ENCODE data around the gene ZBED6. TPM values are rescaled to one million over a fixed set of nuclear protein-coding genes. Genes with fewer than 3 reads are reported as not detected.
A peak's percentile ranks its signal among the peaks of the same experiment; 100 is the strongest.
"Not testable (repeated sequence)": the region's sequence is repeated elsewhere in the genome, so short reads cannot be mapped to it uniquely, and the experiment has no call there.

The ZBED6 gene
- polyA plus RNA-seq (2013, experiment 1 of 2) = 18.9 TPM
- polyA plus RNA-seq (2013, experiment 2 of 2) = 18.6 TPM

- Histone ChIP-seq H3K79me1 (replicated peaks; ENCODE audit: low read length, poor library complexity, severe bottlenecking) (no peaks in the 10 kb centered on the region), H3K14ac (ENCODE audit: low read length in 2 of 2) (peak within 1 kb of the TSS in 1 of 2 experiments; percentile 70), H2BK15ac (ENCODE audit: low read depth, poor library complexity, severe bottlenecking) (peak within 1 kb of the TSS; percentile 93), H2BK120ac (ENCODE audit: low read depth, low read length) (peak within 1 kb of the TSS; percentile 97), H3K4me2 (ENCODE audit: low read length, poor library complexity, severe bottlenecking) (peak within 1 kb of the TSS; percentile 78), H3K18ac (ENCODE audit: low read depth in 1 of 2, low read length in 2 of 2) (peak within 1 kb of the TSS; percentile 75 to 86), H4K8ac (ENCODE audit: low read length) (peak within 1 kb of the TSS; percentile 87), H2AFZ (ENCODE audit: low read depth, low read length) (no peak within 1 kb of the TSS), H2BK5ac (ENCODE audit: low read depth, low read length, poor library complexity, severe bottlenecking) (peak within 1 kb of the TSS; percentile 94), H3K9ac (ENCODE audit: low read length) (peak within 1 kb of the TSS; percentile 96), H3K4me1 (ENCODE audit: control insufficient read depth, insufficient read depth, low read depth, low read length) (peaks cover 2% of the 10 kb centered on the region), H3K4me3 (ENCODE audit: insufficient read depth in 1 of 2, low read depth in 1 of 2, low read length in 2 of 2) (peak within 1 kb of the TSS; percentile 70 to 96), H2BK12ac (ENCODE audit: low read length in 2 of 2) (peak within 1 kb of the TSS in 1 of 2 experiments; percentile 24), H2AK5ac (ENCODE audit: low read length, severe bottlenecking) (peak within 1 kb of the TSS; percentile 74), H3K36me3 (ENCODE audit: control insufficient read depth in 1 of 2, insufficient read depth in 2 of 2, low read depth in 1 of 2, low read length in 2 of 2) (peaks cover 7 to 27% of the 10 kb centered on the region in 2 experiments), H3K27ac (ENCODE audit: low read length, poor library complexity, severe bottlenecking) (peak within 1 kb of the TSS; percentile 97), H3K9me3 (ENCODE audit: control insufficient read depth, low read length) (peaks cover 4% of the 10 kb centered on the region), H3K4ac (ENCODE audit: low read depth in 1 of 2, low read length in 2 of 2) (peak within 1 kb of the TSS; percentile 82 to 87), H4K91ac (ENCODE audit: low read length) (peak within 1 kb of the TSS; percentile 70), H3K23ac (ENCODE audit: low read length in 2 of 2) (no peak within 1 kb of the TSS), H3K27me3 (ENCODE audit: control insufficient read depth in 1 of 2, insufficient read depth in 1 of 2, low read length in 2 of 2) (no peaks in the 10 kb centered on the region)
- under 1% methylated on average over 47 of the region's 59 CpGs for WGBS
- peak; percentile 99 for DNase-seq
Observed at GRCh38 chr1:203795441-203796235, at the start of gene ZBED6, which contains the start of gene ZC3H11A. TSS of gene ZBED6 (plus strand) at chr1:203795623. CDS start at chr1:203797523, 1,900 bp downstream. TSS of gene ZC3H11A (plus strand) at chr1:203795623. CDS start at chr1:203817071, 21,448 bp downstream.

DNA sequence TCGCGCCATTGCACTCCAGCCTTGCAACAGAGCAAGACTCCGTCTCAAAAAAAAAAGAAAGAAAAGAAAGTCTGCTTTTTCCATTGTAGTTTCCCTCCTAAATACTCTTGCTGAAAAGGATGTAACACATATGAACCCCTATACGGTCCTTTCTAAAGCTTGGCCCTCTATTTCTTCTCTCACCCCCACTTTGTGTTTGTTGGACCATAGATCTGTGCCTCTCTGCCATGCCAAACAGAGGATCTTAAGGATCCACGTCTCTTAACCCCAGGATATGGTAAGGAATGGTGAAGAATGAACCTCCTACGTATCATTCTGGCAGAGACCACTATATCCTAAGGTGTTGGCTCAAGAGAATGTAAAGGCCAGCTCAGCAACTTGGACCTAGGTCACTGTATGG is 49.1 kb upstream of the ZBED6 start:
- no peak for DNase-seq
- Histone ChIP-seq H3K79me1 (replicated peaks; ENCODE audit: low read length, poor library complexity, severe bottlenecking) (no peaks in the 10 kb centered on the region), H3K9me3 (ENCODE audit: control insufficient read depth, low read length) (no peaks in the 10 kb centered on the region), H3K27ac (ENCODE audit: low read length, poor library complexity, severe bottlenecking) (no peak overlapping the region), H2BK5ac (ENCODE audit: low read depth, low read length, poor library complexity, severe bottlenecking) (no peak overlapping the region), H3K4ac (ENCODE audit: low read depth in 1 of 2, low read length in 2 of 2) (no peak overlapping the region), H3K4me2 (ENCODE audit: low read length, poor library complexity, severe bottlenecking) (no peak overlapping the region), H2BK12ac (ENCODE audit: low read length in 2 of 2) (no peak overlapping the region), H4K91ac (ENCODE audit: low read length) (no peak overlapping the region), H2BK120ac (ENCODE audit: low read depth, low read length) (no peak overlapping the region), H3K27me3 (ENCODE audit: control insufficient read depth in 1 of 2, insufficient read depth in 1 of 2, low read length in 2 of 2) (no peaks in the 10 kb centered on the region), H3K4me3 (ENCODE audit: insufficient read depth in 1 of 2, low read depth in 1 of 2, low read length in 2 of 2) (no peak overlapping the region), H2AK5ac (ENCODE audit: low read length, severe bottlenecking) (no peak overlapping the region), H3K18ac (ENCODE audit: low read depth in 1 of 2, low read length in 2 of 2) (no peak overlapping the region), H3K4me1 (ENCODE audit: control insufficient read depth, insufficient read depth, low read depth, low read length) (peaks cover 2% of the 10 kb centered on the region), H3K14ac (ENCODE audit: low read length in 2 of 2) (no peak overlapping the region), H3K9ac (ENCODE audit: low read length) (no peak overlapping the region), H4K8ac (ENCODE audit: low read length) (no peak overlapping the region), H2AFZ (ENCODE audit: low read depth, low read length) (no peak overlapping the region), H3K36me3 (ENCODE audit: control insufficient read depth in 1 of 2, insufficient read depth in 2 of 2, low read depth in 1 of 2, low read length in 2 of 2) (peaks cover 9 to 27% of the 10 kb centered on the region in 2 experiments), H2BK15ac (ENCODE audit: low read depth, poor library complexity, severe bottlenecking) (no peak overlapping the region), H3K23ac (ENCODE audit: low read length in 2 of 2) (no peak overlapping the region)
- 93% methylated on average over 6 of the region's 6 CpGs for WGBS

DNA sequence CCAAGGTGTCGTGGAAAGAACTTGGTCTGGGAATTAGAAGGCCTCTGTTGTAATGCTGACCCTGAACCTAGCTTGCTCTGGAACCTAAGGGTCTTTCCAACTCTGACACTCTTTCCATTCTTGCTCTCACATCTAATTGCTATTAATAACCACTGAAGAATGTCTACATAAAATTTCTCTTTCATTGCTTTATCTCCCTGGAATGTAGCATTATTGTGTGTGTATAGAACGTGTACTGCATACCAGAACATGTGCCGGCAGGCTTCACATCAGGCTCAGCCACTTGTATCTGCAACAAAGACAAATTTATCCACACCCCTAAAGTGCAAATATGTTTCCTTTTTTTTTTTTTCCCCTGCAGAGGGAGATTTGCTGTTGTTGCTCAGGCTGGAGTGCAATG is 44.4 kb upstream of the ZBED6 start:
- Histone ChIP-seq H4K91ac (ENCODE audit: low read length) (no peak overlapping the region), H2BK12ac (ENCODE audit: low read length in 2 of 2) (no peak overlapping the region), H3K23ac (ENCODE audit: low read length in 2 of 2) (no peak overlapping the region), H3K9ac (ENCODE audit: low read length) (no peak overlapping the region), H4K8ac (ENCODE audit: low read length) (no peak overlapping the region), H3K36me3 (ENCODE audit: control insufficient read depth in 1 of 2, insufficient read depth in 2 of 2, low read depth in 1 of 2, low read length in 2 of 2) (no peaks in the 10 kb centered on the region), H3K4me1 (ENCODE audit: control insufficient read depth, insufficient read depth, low read depth, low read length) (peaks cover 2% of the 10 kb centered on the region), H2AFZ (ENCODE audit: low read depth, low read length) (no peak overlapping the region), H2BK120ac (ENCODE audit: low read depth, low read length) (no peak overlapping the region), H3K18ac (ENCODE audit: low read depth in 1 of 2, low read length in 2 of 2) (no peak overlapping the region), H2AK5ac (ENCODE audit: low read length, severe bottlenecking) (no peak overlapping the region), H3K14ac (ENCODE audit: low read length in 2 of 2) (no peak overlapping the region), H3K79me1 (replicated peaks; ENCODE audit: low read length, poor library complexity, severe bottlenecking) (no peaks in the 10 kb centered on the region), H3K4ac (ENCODE audit: low read depth in 1 of 2, low read length in 2 of 2) (no peak overlapping the region), H2BK5ac (ENCODE audit: low read depth, low read length, poor library complexity, severe bottlenecking) (no peak overlapping the region), H2BK15ac (ENCODE audit: low read depth, poor library complexity, severe bottlenecking) (no peak overlapping the region), H3K4me2 (ENCODE audit: low read length, poor library complexity, severe bottlenecking) (no peak overlapping the region), H3K4me3 (ENCODE audit: insufficient read depth in 1 of 2, low read depth in 1 of 2, low read length in 2 of 2) (no peak overlapping the region), H3K27ac (ENCODE audit: low read length, poor library complexity, severe bottlenecking) (peak overlapping the region; percentile 41), H3K27me3 (ENCODE audit: control insufficient read depth in 1 of 2, insufficient read depth in 1 of 2, low read length in 2 of 2) (no peaks in the 10 kb centered on the region), H3K9me3 (ENCODE audit: control insufficient read depth, low read length) (no peaks in the 10 kb centered on the region)
- WGBS = 100% methylated on average over 1 of the region's 3 CpGs
- peak; percentile 45 for DNase-seq

DNA sequence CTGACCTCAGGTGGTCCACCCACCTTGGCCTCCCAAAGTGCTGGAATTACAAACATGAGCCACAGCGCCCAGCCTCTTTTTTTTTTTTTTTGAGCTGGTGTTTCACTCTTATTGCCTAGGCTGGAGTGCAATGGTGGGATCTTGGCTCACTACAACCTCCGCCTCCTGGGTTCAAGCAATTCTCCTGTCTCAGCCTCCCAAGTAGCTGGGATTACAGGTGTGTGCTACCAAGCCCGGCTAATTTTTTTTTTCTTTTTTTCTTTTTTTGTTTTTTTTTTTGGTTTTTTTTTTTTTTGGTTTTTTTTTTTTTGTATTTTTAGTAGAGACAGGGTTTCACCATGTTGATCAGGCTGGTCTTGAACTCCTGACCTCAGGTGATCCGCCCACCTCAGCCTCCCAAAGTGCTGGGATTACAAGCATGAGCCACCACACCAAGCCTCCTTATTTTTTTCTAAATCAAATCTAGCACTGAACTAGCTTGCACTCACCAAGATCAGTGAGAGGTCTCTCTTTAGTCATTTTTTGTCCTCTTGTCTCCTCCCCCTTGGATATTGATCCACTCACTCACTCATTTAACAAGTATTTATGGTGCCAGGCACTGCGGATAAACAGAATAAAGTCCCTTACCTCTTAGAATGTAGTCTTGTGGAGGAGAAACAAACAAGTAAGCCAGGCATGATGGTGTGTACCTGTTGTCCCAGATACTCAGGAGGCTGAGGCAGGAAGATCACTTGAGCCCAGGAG is 43.6 kb upstream of the ZBED6 start:
- H3K36me3 ChIP-seq (ENCODE audit: control insufficient read depth in 1 of 2, insufficient read depth in 2 of 2, low read depth in 1 of 2, low read length in 2 of 2); H3K27ac ChIP-seq (ENCODE audit: low read length, poor library complexity, severe bottlenecking); H3K23ac ChIP-seq (ENCODE audit: low read length in 2 of 2); H2BK15ac ChIP-seq (ENCODE audit: low read depth, poor library complexity, severe bottlenecking); H2AFZ ChIP-seq (ENCODE audit: low read depth, low read length); H3K9me3 ChIP-seq (ENCODE audit: control insufficient read depth, low read length); H3K27me3 ChIP-seq (ENCODE audit: control insufficient read depth in 1 of 2, insufficient read depth in 1 of 2, low read length in 2 of 2); DNase-seq; H3K4me1 ChIP-seq (ENCODE audit: control insufficient read depth, insufficient read depth, low read depth, low read length); H4K91ac ChIP-seq (ENCODE audit: low read length); H3K4me2 ChIP-seq (ENCODE audit: low read length, poor library complexity, severe bottlenecking); H4K8ac ChIP-seq (ENCODE audit: low read length); H2BK12ac ChIP-seq (ENCODE audit: low read length in 2 of 2); H3K18ac ChIP-seq (ENCODE audit: low read depth in 1 of 2, low read length in 2 of 2); H2BK5ac ChIP-seq (ENCODE audit: low read depth, low read length, poor library complexity, severe bottlenecking); H3K14ac ChIP-seq (ENCODE audit: low read length in 2 of 2); H3K4me3 ChIP-seq (ENCODE audit: insufficient read depth in 1 of 2, low read depth in 1 of 2, low read length in 2 of 2); H3K4ac ChIP-seq (ENCODE audit: low read depth in 1 of 2, low read length in 2 of 2); H3K9ac ChIP-seq (ENCODE audit: low read length); H3K79me1 ChIP-seq (replicated peaks; ENCODE audit: low read length, poor library complexity, severe bottlenecking); H2BK120ac ChIP-seq (ENCODE audit: low read depth, low read length); H2AK5ac ChIP-seq (ENCODE audit: low read length, severe bottlenecking): not testable (repeated sequence)
- 97% methylated on average over 4 of the region's 5 CpGs for WGBS

Measured in mesenchymal stem cell (in vitro differentiated cells and primary cell).